ENCODE data around the gene SEC23IP. TPM values are rescaled to one million over a fixed set of nuclear protein-coding genes. Genes with fewer than 3 reads are reported as not detected.

The SEC23IP gene
- total RNA-seq = 19.3 and 21.3 TPM in 2 replicates

GRCh38 chr10:119892188-119893065, at the start of gene SEC23IP:
Gene SEC23IP (plus strand): TSS chr10:119892730. CDS start chr10:119892783, 53 bp downstream.

GRCh38 chr10:119872610-119872859, 20.0 kb upstream of the SEC23IP start, which contains the start of gene MCMBP:
Gene MCMBP (minus strand): TSS chr10:119872843. CDS start chr10:119872584, 259 bp downstream.

Other genes with a start within 250 kb of the SEC23IP start
- 48.2 and 53.6 TPM in 2 replicates for gene BAG3, start 241.3 kb upstream of the SEC23IP start, total RNA-seq
- 17.9 and 18.5 TPM in 2 replicates for gene INPP5F, start 166.7 kb upstream of the SEC23IP start, total RNA-seq
- 36.1 and 50.2 TPM in 2 replicates for gene MCMBP, start 19.9 kb upstream of the SEC23IP start, total RNA-seq

Measured in mesangial cell (primary cell).